Measurements from ENCODE around the gene EVL. TPM values are rescaled to one million over a fixed set of nuclear protein-coding genes. Genes with fewer than 3 reads are reported as not detected.

EVL gene
- 136 and 157 TPM in 2 replicates for total RNA-seq
- long read RNA-seq, partial matches to known transcripts = 4 of 15 reads
- long read RNA-seq, other reads (novel, unspliced or antisense) = 8 of 15 reads

GRCh38 chr14:100065111-100065871 lies at the start of gene EVL:
TSS of gene EVL (plus strand) at chr14:100065422. CDS start at chr14:100065501, 79 bp downstream.
- Mint-ChIP-seq H3K36me3 (ENCODE audit: unreplicated experiment) (peaks cover 4% of the 10 kb centered on the region), H3K4me1 (ENCODE audit: unreplicated experiment) (peaks cover 35% of the 10 kb centered on the region), H3K4me3 (ENCODE audit: unreplicated experiment) (no peak within 1 kb of the TSS), H3K27me3 (ENCODE audit: unreplicated experiment) (no peaks in the 10 kb centered on the region), H3K27ac (ENCODE audit: unreplicated experiment) (no peak within 1 kb of the TSS), H3K9me3 (ENCODE audit: unreplicated experiment) (peaks cover 4% of the 10 kb centered on the region)
- TF ChIP-seq, protein P1, sequence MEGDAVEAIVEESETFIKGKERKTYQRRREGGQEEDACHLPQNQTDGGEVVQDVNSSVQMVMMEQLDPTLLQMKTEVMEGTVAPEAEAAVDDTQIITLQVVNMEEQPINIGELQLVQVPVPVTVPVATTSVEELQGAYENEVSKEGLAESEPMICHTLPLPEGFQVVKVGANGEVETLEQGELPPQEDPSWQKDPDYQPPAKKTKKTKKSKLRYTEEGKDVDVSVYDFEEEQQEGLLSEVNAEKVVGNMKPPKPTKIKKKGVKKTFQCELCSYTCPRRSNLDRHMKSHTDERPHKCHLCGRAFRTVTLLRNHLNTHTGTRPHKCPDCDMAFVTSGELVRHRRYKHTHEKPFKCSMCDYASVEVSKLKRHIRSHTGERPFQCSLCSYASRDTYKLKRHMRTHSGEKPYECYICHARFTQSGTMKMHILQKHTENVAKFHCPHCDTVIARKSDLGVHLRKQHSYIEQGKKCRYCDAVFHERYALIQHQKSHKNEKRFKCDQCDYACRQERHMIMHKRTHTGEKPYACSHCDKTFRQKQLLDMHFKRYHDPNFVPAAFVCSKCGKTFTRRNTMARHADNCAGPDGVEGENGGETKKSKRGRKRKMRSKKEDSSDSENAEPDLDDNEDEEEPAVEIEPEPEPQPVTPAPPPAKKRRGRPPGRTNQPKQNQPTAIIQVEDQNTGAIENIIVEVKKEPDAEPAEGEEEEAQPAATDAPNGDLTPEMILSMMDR (IDR thresholded peaks at IDR 0.05) = no peak
- DNase-seq (ENCODE audit: extremely low spot score, unreplicated experiment) = no peak

- Mint-ChIP-seq H3K36me3 (ENCODE audit: unreplicated experiment) (peaks cover 6% of the 10 kb centered on the region), H3K27ac (ENCODE audit: unreplicated experiment) (no peak overlapping the region), H3K27me3 (ENCODE audit: unreplicated experiment) (no peaks in the 10 kb centered on the region), H3K4me1 (ENCODE audit: unreplicated experiment) (peaks cover 62% of the 10 kb centered on the region), H3K4me3 (ENCODE audit: unreplicated experiment) (no peak overlapping the region), H3K9me3 (ENCODE audit: unreplicated experiment) (no peaks in the 10 kb centered on the region)
- DNase-seq (ENCODE audit: extremely low spot score, unreplicated experiment) = no peak
- TF ChIP-seq, protein P1 (IDR thresholded peaks at IDR 0.05) = no peak
Observed at GRCh38 chr14:100017553-100017952, 47.7 kb upstream of the EVL start.

GRCh38 chr14:100018054-100018453 lies 47.2 kb upstream of the EVL start:
- no peaks in the 10 kb centered on the region for H3K27me3 Mint-ChIP-seq (ENCODE audit: unreplicated experiment)
- H3K36me3 Mint-ChIP-seq (ENCODE audit: unreplicated experiment) = peaks cover 6% of the 10 kb centered on the region
- TF ChIP-seq, protein P1 (IDR thresholded peaks at IDR 0.05) = no peak
- no peaks in the 10 kb centered on the region for H3K9me3 Mint-ChIP-seq (ENCODE audit: unreplicated experiment)
- H3K27ac Mint-ChIP-seq (ENCODE audit: unreplicated experiment) = peak overlapping the region; percentile 40
- peaks cover 62% of the 10 kb centered on the region for H3K4me1 Mint-ChIP-seq (ENCODE audit: unreplicated experiment)
- no peak for DNase-seq (ENCODE audit: extremely low spot score, unreplicated experiment)
- H3K4me3 Mint-ChIP-seq (ENCODE audit: unreplicated experiment) = no peak overlapping the region

DNA sequence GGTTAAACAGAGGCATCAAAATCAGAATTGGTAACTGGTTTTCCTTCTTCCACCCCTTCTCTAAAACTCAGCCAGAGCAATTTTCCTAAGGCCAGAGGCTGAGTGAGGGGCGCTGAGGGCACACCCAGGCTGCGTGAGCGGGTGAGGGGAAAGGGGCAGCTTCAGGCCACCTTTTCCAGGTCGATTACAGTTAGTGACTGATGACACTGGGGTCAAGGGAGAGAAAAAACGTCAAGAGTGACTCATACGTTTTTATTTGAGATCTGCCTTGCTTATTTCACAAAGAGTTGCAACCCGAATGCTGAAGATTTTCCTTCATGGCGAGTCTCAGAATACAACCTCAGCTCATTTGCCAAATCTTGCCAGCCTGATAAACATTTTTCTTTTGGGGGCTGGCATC lies 46.7 kb upstream of the EVL start:
- Mint-ChIP-seq H3K27ac (ENCODE audit: unreplicated experiment) (peak overlapping the region; percentile 78), H3K4me3 (ENCODE audit: unreplicated experiment) (no peak overlapping the region), H3K9me3 (ENCODE audit: unreplicated experiment) (no peaks in the 10 kb centered on the region), H3K27me3 (ENCODE audit: unreplicated experiment) (no peaks in the 10 kb centered on the region), H3K4me1 (ENCODE audit: unreplicated experiment) (peaks cover 61% of the 10 kb centered on the region), H3K36me3 (ENCODE audit: unreplicated experiment) (peaks cover 6% of the 10 kb centered on the region)
- TF ChIP-seq, protein P1 (IDR thresholded peaks at IDR 0.05) = no peak
- no peak for DNase-seq (ENCODE audit: extremely low spot score, unreplicated experiment)

GRCh38 chr14:100019156-100019744 lies 46.0 kb upstream of the EVL start:
- peak overlapping the region; percentile 78 for H3K27ac Mint-ChIP-seq (ENCODE audit: unreplicated experiment)
- no peak for DNase-seq (ENCODE audit: extremely low spot score, unreplicated experiment)
- no peaks in the 10 kb centered on the region for H3K9me3 Mint-ChIP-seq (ENCODE audit: unreplicated experiment)
- peaks cover 69% of the 10 kb centered on the region for H3K4me1 Mint-ChIP-seq (ENCODE audit: unreplicated experiment)
- H3K4me3 Mint-ChIP-seq (ENCODE audit: unreplicated experiment) = no peak overlapping the region
- TF ChIP-seq, protein P1 (IDR thresholded peaks at IDR 0.05) = no peak
- peaks cover 6% of the 10 kb centered on the region for H3K36me3 Mint-ChIP-seq (ENCODE audit: unreplicated experiment)
- no peaks in the 10 kb centered on the region for H3K27me3 Mint-ChIP-seq (ENCODE audit: unreplicated experiment)

Measured in osteocyte (in vitro differentiated cells).